Stimulated activated CD4-positive, alpha-beta T cell treated with anti-CD3 and anti-CD28 coated beads, Interleukin-1b, Interleukin-23, amount 100 ng/mL, for 4 hours (primary cell): ENCODE results near the gene MBNL2.

Experiments
- DNase-seq, 2 donors: peaks; one replicate each; pipeline ENCODE4 v3.0.0-alpha.2; 2020; ENCODE audit warnings: low read depth in 2 of 2

The MBNL2 gene

DNA sequence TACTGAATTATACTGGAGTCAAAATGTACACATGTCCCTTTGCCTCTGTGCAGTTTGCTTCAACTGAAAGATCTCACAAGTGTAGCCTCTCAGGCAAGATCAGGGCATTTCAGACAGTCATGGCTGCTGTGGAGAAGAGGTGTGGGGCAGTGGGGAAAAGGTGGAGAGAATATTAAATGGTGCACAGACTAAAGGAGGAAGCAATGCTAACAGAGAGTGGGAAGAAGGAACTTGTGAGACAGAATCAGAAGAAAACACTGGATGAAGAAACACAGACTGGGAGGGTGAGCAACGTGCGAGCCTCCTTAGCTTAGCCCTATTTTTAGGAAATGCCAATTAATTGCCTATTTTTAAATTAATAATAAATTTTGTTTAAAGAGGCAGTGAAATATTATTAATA lies 162.2 kb downstream of the MBNL2 start:
- no peak for DNase-seq

- DNase-seq = no peak
These were observed 163.0 kb downstream of the MBNL2 start for GRCh38 chr13:97385146-97385545.

- DNase-seq = no peak
These were observed 163.7 kb downstream of the MBNL2 start for GRCh38 chr13:97385854-97386253.

GRCh38 chr13:97386801-97387484 lies 164.8 kb downstream of the MBNL2 start:
- DNase-seq = no peak

GRCh38 chr13:97387485-97387839 lies 165.3 kb downstream of the MBNL2 start:
- DNase-seq = no peak

DNA sequence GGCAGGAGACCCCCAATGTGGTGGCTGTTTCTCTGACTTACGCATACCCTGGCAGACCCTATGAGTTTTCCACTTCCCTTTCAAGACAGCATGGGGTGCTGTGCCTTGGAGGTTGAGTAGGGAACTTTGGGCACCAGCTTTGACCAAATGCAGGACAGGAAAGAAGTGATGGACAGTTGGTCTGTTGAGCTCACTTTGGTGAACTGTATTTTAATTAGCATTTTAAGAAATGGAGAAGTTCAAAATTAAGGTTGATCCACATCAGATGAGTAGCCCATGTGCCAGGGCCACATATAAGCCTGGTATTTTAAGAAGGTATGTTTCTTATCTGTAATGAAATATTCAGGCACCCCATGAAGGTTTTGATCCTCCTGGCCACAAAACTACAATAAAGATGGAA lies 165.8 kb downstream of the MBNL2 start:
- DNase-seq = no peak

GRCh38 chr13:97388373-97388772 lies 166.2 kb downstream of the MBNL2 start:
- DNase-seq = no peak

GRCh38 chr13:97390941-97391600 lies 168.9 kb downstream of the MBNL2 start:
- no peak for DNase-seq

GRCh38 chr13:97392020-97392419 lies 169.9 kb downstream of the MBNL2 start:
- no peak for DNase-seq

GRCh38 chr13:97394542-97394941 lies 172.4 kb downstream of the MBNL2 start:
- no peak for DNase-seq

DNA sequence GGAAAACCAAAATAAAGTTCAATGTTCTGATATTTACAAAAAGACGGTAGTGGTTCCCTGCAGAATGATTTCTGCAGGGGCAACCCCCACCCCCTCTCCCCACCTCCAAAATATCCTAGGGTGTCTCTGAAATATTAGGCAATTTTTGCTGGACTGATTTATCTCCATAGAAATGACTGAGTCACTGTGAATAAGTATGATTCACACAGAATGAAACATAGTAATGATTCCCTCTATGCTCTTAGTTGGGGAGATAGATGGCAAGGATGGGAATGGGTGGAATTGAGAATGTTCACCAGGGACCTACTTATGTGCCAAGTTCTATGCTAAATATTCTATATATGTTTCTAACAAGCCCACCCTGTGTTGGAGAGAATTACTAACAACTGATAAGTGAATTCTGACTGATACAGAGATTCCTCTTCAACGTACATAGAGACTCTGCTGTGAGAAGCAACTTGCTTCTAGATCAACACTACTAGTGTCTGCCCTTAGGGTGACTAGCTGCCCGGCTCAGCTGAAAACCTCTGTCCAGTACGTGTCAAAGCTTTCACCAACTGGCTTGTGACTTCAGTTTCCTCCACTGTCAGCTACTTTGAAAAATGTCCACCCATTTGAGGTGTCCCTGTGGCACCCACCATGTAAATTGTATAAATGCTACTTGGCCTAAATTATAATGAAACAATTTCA lies 173.5 kb downstream of the MBNL2 start:
- no peak for DNase-seq

DNA sequence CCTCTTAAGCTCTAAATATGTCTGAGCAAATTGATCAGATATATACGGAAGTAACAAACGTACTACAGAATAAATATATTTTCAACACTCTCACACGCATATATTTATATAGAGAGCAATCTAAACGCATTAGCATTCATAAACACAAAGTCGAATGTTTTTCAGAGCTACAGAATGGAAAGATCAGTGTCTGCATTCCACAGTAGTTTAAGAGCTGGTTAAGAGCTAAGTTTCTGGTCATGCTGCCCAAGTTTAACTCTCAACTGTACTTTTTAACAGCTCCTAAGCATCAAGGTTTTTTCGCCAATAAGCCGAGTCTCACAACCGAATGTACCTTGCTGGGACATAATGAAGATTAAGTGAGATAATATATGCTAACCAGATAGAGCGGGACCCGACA lies 175.1 kb downstream of the MBNL2 start:
- no peak for DNase-seq

DNA sequence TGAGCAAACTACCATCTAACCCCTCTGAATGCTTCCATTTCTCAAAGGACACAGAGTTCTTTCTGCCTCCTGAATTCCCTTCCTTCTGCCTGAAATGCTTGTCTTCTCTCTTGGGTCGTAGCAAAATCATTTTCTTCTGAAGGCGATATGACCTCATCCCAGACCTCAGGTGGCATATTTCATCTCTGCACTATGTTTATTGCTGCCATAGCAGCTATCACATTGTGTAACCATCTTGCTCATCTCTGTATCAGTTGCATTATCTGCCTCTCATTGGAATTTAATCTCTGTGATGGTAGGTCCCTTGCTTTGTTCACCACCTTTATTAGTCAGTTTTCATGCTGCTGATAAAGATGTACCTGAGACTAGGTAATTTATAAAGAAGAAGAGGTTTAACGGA lies 179.3 kb downstream of the MBNL2 start:
- DNase-seq = no peak

DNA sequence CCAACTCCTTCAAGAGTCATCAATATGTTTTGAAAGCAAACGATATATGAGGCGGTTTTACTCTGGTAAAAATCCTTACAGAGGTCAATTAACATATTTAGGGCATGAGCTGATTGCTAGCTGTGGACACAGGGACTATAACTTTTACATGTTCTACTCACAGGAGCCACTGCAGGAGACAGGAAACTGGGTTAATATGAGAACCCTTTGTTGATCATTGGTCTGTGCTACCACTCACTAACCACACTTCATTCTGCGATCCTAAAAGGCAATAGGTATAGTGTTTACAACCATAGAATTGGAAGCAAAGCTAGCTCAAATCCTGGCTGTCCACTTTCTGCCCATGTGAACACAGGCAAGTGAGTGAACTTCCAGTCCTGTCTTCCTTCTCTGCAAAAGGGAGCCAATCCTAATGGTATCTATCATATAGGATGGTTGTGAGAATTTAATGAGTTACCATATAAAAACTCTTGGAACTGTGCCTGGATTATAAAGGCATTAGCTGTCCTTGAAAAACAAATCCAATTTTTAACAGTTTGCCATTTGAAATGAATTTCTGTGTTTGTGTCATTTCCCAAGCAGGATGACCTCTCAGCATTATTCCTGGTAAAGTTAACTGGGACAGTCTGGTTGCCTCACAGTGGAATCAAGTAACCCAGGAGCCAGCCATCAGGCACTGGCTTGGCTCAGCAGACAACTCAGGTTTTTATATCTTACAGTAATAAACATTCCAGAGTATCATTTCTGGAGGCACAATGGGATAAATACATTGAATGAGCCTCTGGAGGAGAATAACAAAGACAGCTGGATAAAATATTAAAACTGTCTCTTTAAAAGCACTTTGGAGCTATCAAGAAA lies 182.0 kb downstream of the MBNL2 start:
- DNase-seq = no peak

DNA sequence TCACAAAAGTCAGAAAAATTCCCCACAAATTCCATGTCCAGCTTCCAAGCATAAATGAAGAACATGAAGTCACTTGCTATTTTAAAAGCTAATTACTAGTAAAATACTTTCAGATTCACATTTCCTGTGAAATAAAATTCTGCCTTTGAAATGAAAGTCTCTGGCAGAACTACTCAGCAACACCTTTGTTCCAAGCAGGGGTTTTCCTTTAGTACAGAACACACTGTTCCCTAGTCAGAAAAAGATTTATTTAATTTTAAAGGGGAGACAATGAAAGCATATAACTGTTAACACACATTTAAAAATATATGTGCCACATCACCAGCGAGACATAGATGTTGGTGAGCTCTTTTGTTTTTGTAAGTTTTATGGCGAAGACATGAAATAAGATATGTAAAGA lies 185.4 kb downstream of the MBNL2 start:
- no peak for DNase-seq

DNA sequence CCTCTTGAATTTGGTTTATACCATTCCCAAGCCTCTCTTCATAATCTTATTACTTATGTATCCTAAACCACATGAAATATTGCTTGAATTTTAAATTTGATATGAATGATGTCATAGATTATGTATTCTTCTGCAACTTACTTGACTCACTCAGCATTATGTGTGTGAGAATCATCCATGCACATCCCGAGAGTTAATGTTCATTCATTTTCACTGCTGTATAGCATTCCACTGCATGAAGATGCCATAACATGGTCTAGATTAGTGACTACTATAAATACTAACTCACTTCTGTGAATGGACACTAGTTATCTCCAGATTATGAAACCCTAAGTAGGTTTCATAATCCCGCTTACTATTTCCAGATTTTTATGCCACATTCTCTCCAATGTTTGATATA lies 186.8 kb downstream of the MBNL2 start:
- no peak for DNase-seq

- DNase-seq = no peak
These were observed 189.9 kb downstream of the MBNL2 start for GRCh38 chr13:97411984-97412383.

GRCh38 chr13:97413694-97414093 lies 191.6 kb downstream of the MBNL2 start:
- no peak for DNase-seq

DNA sequence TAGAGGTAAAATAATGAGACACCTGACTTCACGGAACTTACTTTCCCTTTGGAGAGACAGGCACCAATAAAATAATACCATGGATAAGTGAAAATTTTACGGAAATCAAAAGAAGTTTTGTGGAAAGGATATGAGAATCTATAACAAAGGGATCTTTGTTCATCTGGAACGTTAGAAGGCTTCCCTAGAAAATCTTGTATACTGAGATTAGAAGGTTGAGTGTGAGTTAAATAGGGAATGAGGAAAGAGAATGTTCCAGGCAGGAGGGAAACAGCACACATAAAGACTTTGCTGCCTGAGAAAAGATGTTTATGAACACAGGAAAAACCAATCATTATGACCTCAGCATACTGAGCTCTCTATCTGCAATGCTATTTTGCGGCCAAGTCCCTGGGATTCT lies 192.3 kb downstream of the MBNL2 start:
- DNase-seq = no peak

DNA sequence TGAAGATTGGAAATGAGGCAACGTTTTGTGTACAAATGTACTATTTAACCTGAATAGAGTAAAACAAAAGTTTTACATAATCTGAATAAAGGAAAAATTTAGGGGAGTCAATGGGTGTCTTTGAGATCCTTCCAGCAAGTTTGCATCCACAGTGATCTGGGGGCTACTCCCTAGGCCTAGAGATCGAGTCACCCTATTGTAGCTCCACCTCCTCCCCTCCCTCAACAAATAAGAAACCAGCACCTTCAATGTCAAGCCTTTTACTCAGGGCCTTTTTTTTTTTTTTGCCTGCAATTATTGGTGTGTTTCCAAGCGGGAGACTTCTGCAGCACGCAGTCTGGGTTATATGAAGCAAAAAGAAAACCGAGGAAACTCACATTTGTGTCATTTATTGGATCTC lies 195.6 kb downstream of the MBNL2 start:
- no peak for DNase-seq

DNA sequence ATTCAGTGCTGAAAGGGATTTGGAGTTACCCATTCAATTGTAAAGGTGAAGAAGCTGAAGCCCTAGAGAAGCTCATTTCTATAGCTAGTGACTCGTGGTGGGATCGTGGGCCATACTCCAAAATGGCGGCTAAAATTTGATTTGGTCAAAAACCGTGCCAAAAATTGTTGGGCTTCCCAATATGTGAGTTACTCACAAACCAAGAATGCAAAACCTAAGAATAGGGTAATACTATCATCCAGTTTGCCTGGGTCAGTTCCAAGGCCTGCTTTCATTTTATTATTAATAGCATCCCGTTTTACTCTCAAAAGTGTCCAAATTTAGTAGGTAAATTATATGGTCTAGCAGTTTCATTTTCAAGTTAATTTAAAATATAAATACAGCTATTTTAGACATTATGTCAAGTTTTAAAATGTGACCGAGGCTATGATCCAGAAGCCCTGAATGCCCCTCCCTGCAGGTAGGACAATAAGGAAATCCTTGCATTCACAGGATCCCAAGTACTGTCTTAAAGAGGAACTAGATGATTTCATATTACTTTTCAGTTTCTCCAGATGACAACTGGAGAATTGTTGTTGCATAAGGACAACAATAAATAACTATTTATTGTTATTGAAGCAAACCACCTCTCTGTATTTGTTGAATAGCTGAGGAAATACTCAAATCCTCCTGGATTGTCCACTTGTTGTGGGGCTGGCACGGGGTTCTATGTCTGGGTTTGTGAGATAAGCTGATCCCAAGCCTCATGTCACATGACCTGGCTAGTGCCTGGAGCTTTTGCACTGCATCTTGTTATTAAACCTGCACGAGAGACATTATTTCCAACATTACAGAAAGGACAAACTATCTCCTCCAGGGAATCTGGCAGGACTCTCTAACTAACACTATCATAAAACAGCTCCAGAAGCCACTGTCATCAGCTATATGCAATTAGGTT lies 200.3 kb downstream of the MBNL2 start:
- no peak for DNase-seq
